Neural progenitor cell (in vitro differentiated cells): ENCODE data around the gene TRRAP. TPM values are rescaled to one million over a fixed set of nuclear protein-coding genes. Genes with fewer than 3 reads are reported as not detected.
A peak's percentile ranks its signal among the peaks of the same experiment; 100 is the strongest.

ENCODE experiments used
- DNase-seq: peaks from one replicate; pipeline ENCODE4 v3.0.0-alpha.2; 2016; ENCODE audit warnings: low spot score
- H2AFZ ChIP-seq: fragments of 200-600 bp; sonication (generic); replicated peaks from 2 replicates; pipeline ENCODE4 v1.6.1; 2016; ENCODE audit warnings: antibody characterized with exemption
- H3F3A ChIP-seq: fragments of 200-600 bp; sonication (generic); 2 replicates; pipeline ENCODE4 v1.6.1; 2016; ENCODE audit warnings: antibody characterized with exemption, low read depth
- H3K27ac ChIP-seq: fragments of 200-600 bp; sonication (generic); 2 replicates; pipeline ENCODE4 v1.5.1; 2016; ENCODE audit warnings: mild to moderate bottlenecking
- H3K27me3 ChIP-seq: fragments of 200-600 bp; sonication (generic); 2 replicates; pipeline ENCODE4 v1.6.1; 2016; ENCODE audit warnings: mild to moderate bottlenecking, moderate library complexity
- H3K36me3 ChIP-seq: fragments of 200-600 bp; sonication (generic); 2 replicates; pipeline ENCODE4 v1.5.1; 2016
- H3K4me1 ChIP-seq: fragments of 200-600 bp; sonication (generic); 2 replicates; pipeline ENCODE4 v1.6.1; 2016; ENCODE audit warnings: mixed run types
- H3K4me2 ChIP-seq: fragments of 200-600 bp; sonication (generic); 2 replicates; pipeline ENCODE4 v1.6.1; 2016
- H3K4me3 ChIP-seq: fragments of 200-600 bp; sonication (generic); 2 replicates; pipeline ENCODE4 v1.5.1; 2016
- H3K79me2 ChIP-seq: fragments of 200-600 bp; sonication (generic); 2 replicates; pipeline ENCODE4 v1.6.1; 2016; ENCODE audit warnings: low read depth
- H3K9ac ChIP-seq: fragments of 200-600 bp; sonication (generic); 2 replicates; pipeline ENCODE4 v1.6.1; 2016
- H3K9me3 ChIP-seq: fragments of 200-600 bp; sonication (generic); 2 replicates; pipeline ENCODE4 v1.5.1; 2016; ENCODE audit warnings: low read depth
- H4K20me1 ChIP-seq: fragments of 200-600 bp; sonication (generic); 2 replicates; pipeline ENCODE4 v1.6.1; 2016; ENCODE audit warnings: low read depth
- H3K27ac Mint-ChIP-seq: 3 replicates; pipeline ENCODE4 v1.8.0; 2021; ENCODE audit warnings: mixed read lengths
- H3K27me3 Mint-ChIP-seq: 2 replicates; pipeline ENCODE4 v1.8.0; 2022; ENCODE audit warnings: low read depth, mild to moderate bottlenecking, inconsistent platforms, moderate library complexity, mixed read lengths; ENCODE audit not compliant: insufficient read depth
- H3K36me3 Mint-ChIP-seq: 3 replicates; pipeline ENCODE4 v1.8.0; 2021; ENCODE audit warnings: mixed read lengths
- H3K4me1 Mint-ChIP-seq: 3 replicates; pipeline ENCODE4 v1.8.0; 2021; ENCODE audit warnings: mixed read lengths
- H3K4me3 Mint-ChIP-seq: 3 replicates; pipeline ENCODE4 v1.8.0; 2021; ENCODE audit warnings: mild to moderate bottlenecking, moderate library complexity, mixed read lengths
- H3K9me3 Mint-ChIP-seq: 3 replicates; pipeline ENCODE4 v1.8.0; 2020; ENCODE audit warnings: mixed read lengths
- CTCF ChIP-seq: fragments of 200-600 bp; sonication (generic); IDR thresholded peaks from 2 replicates; pipeline ENCODE4 v1.5.1; 2017; ENCODE audit warnings: antibody characterized with exemption, mild to moderate bottlenecking
- EZH2 ChIP-seq: fragments of 200-600 bp; sonication (generic); IDR thresholded peaks from 2 replicates; pipeline ENCODE4 v1.6.1; 2017; ENCODE audit warnings: antibody characterized with exemption, mild to moderate bottlenecking, moderate library complexity
- EZH2phosphoT487 ChIP-seq: fragments of 200-600 bp; sonication (generic); IDR thresholded peaks from 2 replicates; pipeline ENCODE4 v1.6.1; 2017; ENCODE audit warnings: antibody characterized with exemption
- total RNA-seq: library from RNA; depleted of rRNA; stranded (reverse); fragments of >200 nt; gene quantifications from 2 replicates; pipeline ENCODE4 v1.2.3, GENCODE V29; 2015; ENCODE audit warnings: low replicate concordance

TRRAP gene
- total RNA-seq, 1 donor from 2014 or later = 19.9 TPM

DNA sequence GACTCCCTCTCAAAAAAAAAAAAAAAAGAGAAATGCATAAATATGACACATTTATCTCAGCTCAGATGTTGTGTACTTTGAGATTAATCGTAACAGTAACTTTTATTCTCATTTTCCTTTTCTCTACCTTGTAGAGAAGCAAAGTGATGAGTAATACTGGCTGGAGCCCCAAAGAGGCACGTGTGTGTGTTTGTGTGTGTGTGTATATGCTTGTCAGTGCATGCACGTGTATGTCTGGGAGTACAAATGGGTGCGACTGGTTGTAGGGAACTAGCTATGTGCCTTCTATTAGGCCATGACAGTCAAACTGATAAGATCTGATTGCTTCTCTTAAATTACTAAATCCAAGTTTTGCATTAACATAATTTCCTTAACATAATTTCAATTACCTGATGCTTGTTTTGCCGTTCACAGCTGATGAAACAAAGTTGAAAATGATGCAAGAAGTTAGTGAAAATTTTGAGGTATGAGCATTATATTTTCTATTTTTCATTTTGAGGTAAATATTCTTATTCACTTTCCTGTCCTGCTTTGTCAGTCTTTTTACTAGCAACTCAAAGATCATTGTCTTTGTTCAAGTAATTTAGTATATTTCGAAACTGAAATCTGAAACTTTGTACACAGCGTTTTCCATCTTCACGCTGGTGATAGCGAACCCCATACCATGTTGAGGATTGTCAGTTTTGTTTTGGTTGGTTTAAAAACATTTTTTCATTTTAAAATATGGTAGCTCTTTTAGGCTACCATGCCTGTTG lies 3.4 kb downstream of the TRRAP start:
- Histone ChIP-seq H4K20me1 (peaks cover 32% of the 10 kb centered on the region), H3K4me3 (no peak overlapping the region), H3F3A (peaks cover 23% of the 10 kb centered on the region), H3K9me3 (no peaks in the 10 kb centered on the region), H3K27me3 (peaks cover 4% of the 10 kb centered on the region), H3K4me2 (no peak overlapping the region), H3K27ac (no peak overlapping the region), H3K4me1 (peaks cover 6% of the 10 kb centered on the region), H3K79me2 (peaks cover 62% of the 10 kb centered on the region), H2AFZ (no peak overlapping the region), H3K36me3 (peaks cover 5% of the 10 kb centered on the region), H3K9ac (no peak overlapping the region)
- no peaks in the 10 kb centered on the region for H3K9me3 Mint-ChIP-seq
- no peak for TF ChIP-seq EZH2
- no peak for TF ChIP-seq EZH2phosphoT487
- no peak for TF ChIP-seq CTCF
- peak overlapping the region; percentile 15 for H3K4me3 Mint-ChIP-seq
- peaks cover 16% of the 10 kb centered on the region for H3K4me1 Mint-ChIP-seq
- peaks cover 16% of the 10 kb centered on the region for H3K36me3 Mint-ChIP-seq
- no peak overlapping the region for H3K27ac Mint-ChIP-seq
- H3K27me3 Mint-ChIP-seq = peaks cover 3% of the 10 kb centered on the region
- DNase-seq = no peak

GRCh38 chr7:98884416-98884815 lies 6.1 kb downstream of the TRRAP start:
- Mint-ChIP-seq H3K4me3 (no peak overlapping the region), H3K27me3 (peaks cover 3% of the 10 kb centered on the region), H3K27ac (no peak overlapping the region), H3K36me3 (peaks cover 23% of the 10 kb centered on the region), H3K4me1 (peaks cover 8% of the 10 kb centered on the region), H3K9me3 (no peaks in the 10 kb centered on the region)
- Histone ChIP-seq H3K36me3 (peaks cover 5% of the 10 kb centered on the region), H3K4me1 (peaks cover 6% of the 10 kb centered on the region), H4K20me1 (peaks cover 45% of the 10 kb centered on the region), H2AFZ (no peak overlapping the region), H3K4me3 (no peak overlapping the region), H3F3A (peaks cover 4% of the 10 kb centered on the region), H3K4me2 (no peak overlapping the region), H3K27me3 (no peaks in the 10 kb centered on the region), H3K9ac (no peak overlapping the region), H3K9me3 (no peaks in the 10 kb centered on the region), H3K79me2 (peaks cover 58% of the 10 kb centered on the region), H3K27ac (no peak overlapping the region)
- no peak for DNase-seq
- TF ChIP-seq EZH2 (no peak), EZH2phosphoT487 (no peak), CTCF (no peak)

- H3K4me1 Mint-ChIP-seq = no peaks in the 10 kb centered on the region
- Histone ChIP-seq H4K20me1 (peaks cover 27% of the 10 kb centered on the region), H3K4me3 (no peak overlapping the region), H3K79me2 (peaks cover 40% of the 10 kb centered on the region), H2AFZ (no peak overlapping the region), H3K4me2 (no peak overlapping the region), H3K9me3 (no peaks in the 10 kb centered on the region), H3K27me3 (no peaks in the 10 kb centered on the region), H3K4me1 (no peaks in the 10 kb centered on the region), H3K9ac (no peak overlapping the region), H3K36me3 (peaks cover 8% of the 10 kb centered on the region), H3K27ac (no peak overlapping the region), H3F3A (no peaks in the 10 kb centered on the region)
- H3K9me3 Mint-ChIP-seq = no peaks in the 10 kb centered on the region
- no peak for TF ChIP-seq CTCF
- no peak for TF ChIP-seq EZH2
- no peak for TF ChIP-seq EZH2phosphoT487
- DNase-seq = no peak
- peaks cover 2% of the 10 kb centered on the region for H3K27me3 Mint-ChIP-seq
- peaks cover 21% of the 10 kb centered on the region for H3K36me3 Mint-ChIP-seq
- H3K4me3 Mint-ChIP-seq = no peak overlapping the region
- no peak overlapping the region for H3K27ac Mint-ChIP-seq
Measured at GRCh38 chr7:98887038-98887437, 8.7 kb downstream of the TRRAP start.
